C4-2B (cell line): Measurements from ENCODE around the gene MSRB3.

Experiments used
- H3K27ac ChIP-seq: fragments of 450-650 bp; 2 replicates; pipeline ENCODE4 v1.5.1; 2017
- ZFX ChIP-seq: fragments of 450-650 bp; IDR thresholded peaks from 2 replicates; pipeline ENCODE4 v1.6.1; 2017
- TF ChIP-seq, protein P1 (sequence below): fragments of 450-650 bp; conservative IDR thresholded peaks from 2 replicates; pipeline ENCODE4 v1.5.1; 2017; ENCODE audit warnings: mild to moderate bottlenecking

The MSRB3 gene

GRCh38 chr12:65499167-65499566, 220.7 kb downstream of the MSRB3 start:
- H3K27ac ChIP-seq: no peak overlapping the region

DNA sequence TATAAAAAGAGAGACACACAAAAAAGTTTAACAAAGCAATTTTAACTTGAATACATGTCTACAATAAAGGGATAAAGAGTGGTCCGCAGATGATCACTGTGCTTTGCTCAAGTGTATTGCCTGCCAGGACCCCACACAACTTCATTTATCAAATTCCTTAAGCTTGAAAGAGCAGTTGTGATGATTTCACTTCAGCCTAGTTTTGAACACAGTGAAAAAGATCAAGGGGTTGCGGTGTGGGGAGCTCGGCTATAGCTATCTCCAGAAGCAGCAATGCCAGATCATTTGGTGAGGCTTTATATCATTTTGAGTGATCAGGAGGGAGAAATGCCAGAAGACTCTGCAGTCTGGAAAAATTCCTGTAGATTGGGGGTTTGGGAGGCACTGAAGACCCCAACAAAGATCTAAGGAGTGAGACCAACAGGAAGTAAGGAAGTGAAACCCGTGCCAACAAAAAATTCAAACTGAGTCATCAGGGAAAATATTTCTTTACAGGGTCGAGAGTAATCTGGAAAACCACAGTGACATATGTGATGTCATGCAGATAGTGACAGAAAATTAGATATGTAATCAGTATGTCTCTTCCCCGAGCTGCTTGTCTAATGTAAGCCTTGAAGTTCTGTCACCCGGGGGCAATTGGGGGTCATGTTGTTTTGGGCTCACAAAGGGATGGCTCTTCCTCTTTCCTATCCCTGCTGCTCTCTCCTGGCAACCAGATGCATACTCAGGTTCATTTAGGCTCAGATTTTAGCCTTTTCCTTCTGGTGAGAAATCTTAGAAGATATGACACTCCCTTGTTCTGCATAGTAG, 221.8 kb downstream of the MSRB3 start:
- no peak overlapping the region for H3K27ac ChIP-seq

More at GRCh38 chr12:65499167-65499566, 220.7 kb downstream of the MSRB3 start:
- TF ChIP-seq, protein P1, sequence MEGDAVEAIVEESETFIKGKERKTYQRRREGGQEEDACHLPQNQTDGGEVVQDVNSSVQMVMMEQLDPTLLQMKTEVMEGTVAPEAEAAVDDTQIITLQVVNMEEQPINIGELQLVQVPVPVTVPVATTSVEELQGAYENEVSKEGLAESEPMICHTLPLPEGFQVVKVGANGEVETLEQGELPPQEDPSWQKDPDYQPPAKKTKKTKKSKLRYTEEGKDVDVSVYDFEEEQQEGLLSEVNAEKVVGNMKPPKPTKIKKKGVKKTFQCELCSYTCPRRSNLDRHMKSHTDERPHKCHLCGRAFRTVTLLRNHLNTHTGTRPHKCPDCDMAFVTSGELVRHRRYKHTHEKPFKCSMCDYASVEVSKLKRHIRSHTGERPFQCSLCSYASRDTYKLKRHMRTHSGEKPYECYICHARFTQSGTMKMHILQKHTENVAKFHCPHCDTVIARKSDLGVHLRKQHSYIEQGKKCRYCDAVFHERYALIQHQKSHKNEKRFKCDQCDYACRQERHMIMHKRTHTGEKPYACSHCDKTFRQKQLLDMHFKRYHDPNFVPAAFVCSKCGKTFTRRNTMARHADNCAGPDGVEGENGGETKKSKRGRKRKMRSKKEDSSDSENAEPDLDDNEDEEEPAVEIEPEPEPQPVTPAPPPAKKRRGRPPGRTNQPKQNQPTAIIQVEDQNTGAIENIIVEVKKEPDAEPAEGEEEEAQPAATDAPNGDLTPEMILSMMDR: no peak
- TF ChIP-seq ZFX: no peak

GRCh38 chr12:65501093-65501621, 222.7 kb downstream of the MSRB3 start:
- H3K27ac ChIP-seq: no peak overlapping the region
- TF ChIP-seq ZFX: no peak
- TF ChIP-seq, protein P1: no peak

More for the DNA sequence above, 221.8 kb downstream of the MSRB3 start:
- TF ChIP-seq, protein P1: no peak
- no peak for TF ChIP-seq ZFX

DNA sequence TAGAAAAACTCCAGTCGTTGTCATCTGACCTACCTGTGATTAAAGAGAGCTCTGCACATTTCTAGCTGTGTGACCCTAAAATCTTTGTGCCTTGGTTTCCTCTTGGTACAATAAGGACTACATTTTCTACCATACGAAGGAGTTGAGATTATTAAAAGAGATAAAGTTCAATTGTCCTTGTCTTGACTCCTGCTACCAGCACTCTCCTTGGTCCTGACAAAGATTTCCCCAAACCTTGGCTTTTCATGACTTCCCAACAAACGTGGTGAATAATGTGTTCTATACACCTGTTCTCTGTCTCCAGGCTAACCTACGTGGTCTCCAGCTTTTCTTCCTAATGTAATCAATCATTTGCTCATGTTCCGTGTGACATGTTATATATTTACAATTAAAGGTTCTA, 223.5 kb downstream of the MSRB3 start:
- H3K27ac ChIP-seq: no peak overlapping the region
- TF ChIP-seq, protein P1: no peak
- TF ChIP-seq ZFX: no peak

DNA sequence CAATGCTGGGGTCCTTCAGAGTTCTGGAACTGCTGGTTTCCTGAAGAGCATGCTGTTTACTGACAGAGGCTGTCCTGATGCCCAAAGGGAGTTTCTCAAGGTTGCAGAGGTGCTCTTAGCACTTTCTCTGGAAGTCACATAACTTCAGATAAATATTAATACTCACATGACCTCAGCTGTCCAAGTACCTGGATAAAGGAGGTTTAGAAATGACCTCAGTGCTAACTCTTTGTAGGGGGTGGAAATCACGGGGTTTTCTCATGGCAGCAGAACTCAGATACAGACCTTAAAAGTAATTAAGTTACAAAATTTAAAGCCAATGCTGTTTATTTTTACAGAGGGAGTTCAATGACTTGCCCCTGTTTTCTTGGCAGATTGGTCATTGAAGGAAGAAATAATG, 225.9 kb downstream of the MSRB3 start:
- no peak overlapping the region for H3K27ac ChIP-seq
- TF ChIP-seq, protein P1: no peak
- TF ChIP-seq ZFX: no peak

GRCh38 chr12:65505386-65506121, 227.1 kb downstream of the MSRB3 start:
- H3K27ac ChIP-seq: no peak overlapping the region
- TF ChIP-seq, protein P1: no peak
- TF ChIP-seq ZFX: no peak
